ENCODE measurements around the gene SLC9A8.
A peak's percentile ranks its signal among the peaks of the same experiment; 100 is the strongest.

The SLC9A8 gene

DNA sequence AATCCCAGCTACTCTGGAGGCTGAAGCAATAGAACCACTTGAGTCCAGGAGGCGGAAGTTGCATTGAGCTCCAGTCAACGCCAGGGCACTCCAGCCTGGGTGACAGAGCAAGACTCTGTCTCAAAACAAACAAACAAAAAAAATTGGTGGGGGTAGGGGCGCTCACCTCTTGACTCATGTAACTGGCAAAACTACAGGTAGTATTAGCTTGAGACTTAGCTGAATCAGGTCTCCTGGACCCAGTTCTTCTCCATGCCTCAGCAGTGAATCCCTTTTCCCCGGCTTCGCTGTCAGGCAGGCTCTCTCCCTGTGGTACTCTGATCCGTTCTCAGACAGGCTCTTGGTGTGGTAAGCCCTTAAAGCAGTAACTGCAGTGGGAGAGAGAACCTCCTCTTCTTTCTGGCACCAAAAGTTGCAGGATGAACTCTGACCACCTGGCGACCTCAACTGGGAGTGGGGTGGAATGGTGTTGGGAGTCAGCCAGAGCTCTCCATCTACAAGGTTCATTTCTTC lies 12.9 kb downstream of the SLC9A8 start:
- peak overlapping the region; percentile 19; the same call in 1 of the 2 replicates for H3K27ac ChIP-seq (ENCODE audit: low read depth, low read length)
- peaks cover 30% of the 10 kb centered on the region for H3F3A ChIP-seq (ENCODE audit: insufficient read depth)
- no peaks in the 10 kb centered on the region for H3K27me3 ChIP-seq (ENCODE audit: low read length)
- TF ChIP-seq EZH2phosphoT487 (conservative IDR thresholded peaks at IDR 0.05; ENCODE audit: low read length) (no peak), CTCF (IDR thresholded peaks at IDR 0.05; ENCODE audit: insufficient read depth, low read length, poor library complexity, severe bottlenecking) (no peak)
- H3K4me2 ChIP-seq (ENCODE audit: low read depth, low read length, poor library complexity, severe bottlenecking), result no peak overlapping the region
- no peaks in the 10 kb centered on the region for H3K9me3 ChIP-seq (ENCODE audit: insufficient read depth, low read length)
- no peaks in the 10 kb centered on the region for H4K20me1 ChIP-seq (ENCODE audit: low read depth, low read length)
- H3K36me3 ChIP-seq (ENCODE audit: low read length), result peaks cover 20% of the 10 kb centered on the region
- no peaks in the 10 kb centered on the region for H3K9me2 ChIP-seq (replicated peaks; ENCODE audit: insufficient read depth, low read length)
- peaks cover 15% of the 10 kb centered on the region; the same call in 1 of the 2 replicates for H3K79me2 ChIP-seq (ENCODE audit: insufficient read depth, low read length)
- H3K4me3 ChIP-seq (ENCODE audit: insufficient read depth, low read length, poor library complexity, severe bottlenecking), result no peak overlapping the region
- no peak overlapping the region for H2AFZ ChIP-seq (ENCODE audit: low read depth, low read length, severe bottlenecking)
- H3K9ac ChIP-seq (ENCODE audit: low read length), result no peak overlapping the region

DNA sequence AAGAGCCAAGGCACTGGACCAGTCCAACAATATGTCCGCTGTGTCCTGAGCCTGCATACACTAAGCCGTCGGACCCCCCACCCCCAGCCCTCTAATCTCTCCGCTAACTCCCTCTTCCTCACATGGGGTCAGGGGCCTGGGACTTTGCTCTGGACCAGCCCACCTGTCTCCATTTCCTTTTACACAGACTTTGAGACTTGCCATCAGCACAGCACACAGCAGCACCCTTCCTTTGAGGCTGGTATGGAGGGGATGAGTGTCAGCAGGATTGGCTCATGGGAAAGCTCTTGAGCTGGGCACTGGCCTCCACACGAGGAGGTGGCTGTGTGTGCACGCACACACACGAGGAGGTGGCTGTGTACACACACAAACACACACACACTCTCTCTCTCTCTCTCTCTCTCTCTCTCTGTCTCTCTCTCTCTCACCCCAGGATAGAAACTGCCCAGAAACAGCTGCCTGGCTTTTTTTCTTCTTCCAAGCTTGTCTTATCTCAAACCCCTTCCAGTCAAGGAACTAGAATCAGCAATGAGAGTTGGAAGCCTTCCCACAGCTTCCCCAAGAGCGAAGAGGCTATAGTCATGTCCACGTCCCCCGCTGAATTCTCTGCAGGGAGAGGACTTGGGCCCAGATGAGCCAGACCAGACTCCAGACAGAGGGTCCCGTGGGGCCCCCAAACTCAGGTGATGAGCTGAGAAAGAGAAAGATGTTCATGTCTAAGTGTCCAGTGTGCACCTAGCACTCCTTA lies 18.6 kb downstream of the SLC9A8 start:
- no peak overlapping the region for H2AFZ ChIP-seq (ENCODE audit: low read depth, low read length, severe bottlenecking)
- H3K9me2 ChIP-seq (replicated peaks; ENCODE audit: insufficient read depth, low read length), result no peaks in the 10 kb centered on the region
- H3K36me3 ChIP-seq (ENCODE audit: low read length), result peaks cover 7% of the 10 kb centered on the region; the same call in 1 of the 2 replicates
- no peaks in the 10 kb centered on the region for H4K20me1 ChIP-seq (ENCODE audit: low read depth, low read length)
- H3K27ac ChIP-seq (ENCODE audit: low read depth, low read length), result no peak overlapping the region
- no peak overlapping the region for H3K9ac ChIP-seq (ENCODE audit: low read length)
- H3K9me3 ChIP-seq (ENCODE audit: insufficient read depth, low read length), result no peaks in the 10 kb centered on the region
- no peak overlapping the region for H3K4me3 ChIP-seq (ENCODE audit: insufficient read depth, low read length, poor library complexity, severe bottlenecking)
- TF ChIP-seq EZH2phosphoT487 (conservative IDR thresholded peaks at IDR 0.05; ENCODE audit: low read length), result no peak
- no peak for TF ChIP-seq CTCF (IDR thresholded peaks at IDR 0.05; ENCODE audit: insufficient read depth, low read length, poor library complexity, severe bottlenecking)
- no peaks in the 10 kb centered on the region; the same call in 1 of the 2 replicates for H3K79me2 ChIP-seq (ENCODE audit: insufficient read depth, low read length)
- H3K27me3 ChIP-seq (ENCODE audit: low read length), result no peaks in the 10 kb centered on the region
- peaks cover 28% of the 10 kb centered on the region for H3F3A ChIP-seq (ENCODE audit: insufficient read depth)
- no peak overlapping the region for H3K4me2 ChIP-seq (ENCODE audit: low read depth, low read length, poor library complexity, severe bottlenecking)

DNA sequence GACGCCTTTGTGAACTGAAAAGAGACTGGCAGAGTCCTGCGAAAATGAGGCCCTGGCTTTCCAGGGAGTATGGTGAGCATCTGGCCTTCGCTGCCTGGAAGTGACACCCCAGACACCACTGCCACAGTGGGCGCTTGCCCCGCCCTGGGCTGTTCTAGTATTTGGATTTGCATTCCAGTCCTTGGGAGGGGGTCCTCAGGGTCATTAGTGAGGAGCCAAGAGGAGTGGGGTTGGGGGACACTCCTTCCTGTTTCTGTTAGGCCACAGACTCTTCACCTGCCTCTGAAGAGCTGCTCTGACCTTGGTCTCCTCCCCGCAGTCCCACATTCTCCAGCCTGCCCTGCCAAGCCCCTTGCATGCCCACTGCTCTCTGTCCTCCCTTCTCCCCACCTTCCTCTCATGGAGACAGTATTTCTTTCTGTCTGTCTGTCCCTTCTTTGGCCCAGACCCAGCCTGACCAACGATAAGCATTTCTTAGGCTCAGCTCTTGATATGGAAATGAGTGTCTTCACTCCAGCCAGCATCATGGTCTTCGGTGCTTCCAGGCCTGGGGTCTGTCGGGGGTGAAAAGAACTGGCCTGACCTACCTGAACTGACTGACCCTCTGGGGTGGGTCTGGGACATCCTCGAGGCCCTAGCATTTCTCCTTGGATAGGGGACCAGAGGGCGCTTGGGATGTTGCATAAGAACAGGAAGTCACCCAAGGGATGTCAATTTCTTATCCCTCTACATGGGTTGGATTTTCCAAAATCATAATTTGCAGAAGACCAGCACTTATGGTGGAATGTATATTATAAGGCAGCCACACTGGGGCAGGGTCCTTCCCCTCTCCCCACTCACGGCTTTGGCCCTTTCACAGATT lies 19.4 kb downstream of the SLC9A8 start:
- Histone ChIP-seq H3K4me2 (ENCODE audit: low read depth, low read length, poor library complexity, severe bottlenecking) (peak overlapping the region; percentile 11), H3K9me2 (replicated peaks; ENCODE audit: insufficient read depth, low read length) (no peaks in the 10 kb centered on the region), H3K27me3 (ENCODE audit: low read length) (no peaks in the 10 kb centered on the region), H3K79me2 (ENCODE audit: insufficient read depth, low read length) (no peaks in the 10 kb centered on the region; the same call in 1 of the 2 replicates), H3K4me3 (ENCODE audit: insufficient read depth, low read length, poor library complexity, severe bottlenecking) (no peak overlapping the region), H3K36me3 (ENCODE audit: low read length) (peaks cover 3% of the 10 kb centered on the region; the same call in 1 of the 2 replicates), H3F3A (ENCODE audit: insufficient read depth) (peaks cover 24% of the 10 kb centered on the region), H3K27ac (ENCODE audit: low read depth, low read length) (peak overlapping the region; percentile 72), H4K20me1 (ENCODE audit: low read depth, low read length) (no peaks in the 10 kb centered on the region), H3K9me3 (ENCODE audit: insufficient read depth, low read length) (no peaks in the 10 kb centered on the region), H3K9ac (ENCODE audit: low read length) (no peak overlapping the region), H2AFZ (ENCODE audit: low read depth, low read length, severe bottlenecking) (no peak overlapping the region)
- TF ChIP-seq CTCF (IDR thresholded peaks at IDR 0.05; ENCODE audit: insufficient read depth, low read length, poor library complexity, severe bottlenecking) (no peak), EZH2phosphoT487 (conservative IDR thresholded peaks at IDR 0.05; ENCODE audit: low read length) (no peak)
